ENCODE measurements around the gene ISM2. TPM values are rescaled to one million over a fixed set of nuclear protein-coding genes. Genes with fewer than 3 reads are reported as not detected.

The ISM2 gene
- total RNA-seq, 1 donor from 2014 or later: 0.39 TPM

DNA sequence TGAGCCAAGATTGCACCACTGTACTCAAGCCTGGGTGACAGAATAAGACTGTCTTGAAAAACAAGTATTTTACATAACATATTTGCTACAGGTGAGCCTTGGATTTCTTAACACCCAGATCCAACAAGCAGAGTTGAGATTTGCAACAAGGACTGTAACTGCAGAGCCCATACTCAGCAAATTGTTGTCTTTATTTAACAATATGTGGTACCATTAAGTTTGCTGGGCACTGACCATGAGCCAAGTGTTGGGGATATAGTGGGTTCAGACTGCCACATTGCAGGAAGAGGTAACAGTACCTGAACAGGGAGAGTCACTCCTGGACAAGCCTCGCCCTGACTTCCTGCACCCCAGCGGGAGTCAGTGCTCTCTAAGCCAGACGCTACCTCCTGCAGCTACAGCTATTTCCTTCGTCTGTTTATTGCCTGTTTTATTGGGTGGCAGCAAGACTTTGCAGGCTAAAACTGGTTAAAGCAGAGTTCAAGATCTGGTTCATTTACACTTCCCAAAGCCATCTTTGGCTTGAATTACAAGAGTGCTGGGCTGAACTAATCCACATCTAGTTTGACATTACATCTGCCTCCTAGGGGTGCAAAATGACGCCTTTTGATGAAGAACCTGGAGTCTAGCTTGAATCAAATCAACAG lies 28.3 kb downstream of the ISM2 start:
- no peak for FAIRE-seq
- H3K27me3 Mint-ChIP-seq (ENCODE audit: low read depth, unreplicated experiment): peaks cover 17% of the 10 kb centered on the region

DNA sequence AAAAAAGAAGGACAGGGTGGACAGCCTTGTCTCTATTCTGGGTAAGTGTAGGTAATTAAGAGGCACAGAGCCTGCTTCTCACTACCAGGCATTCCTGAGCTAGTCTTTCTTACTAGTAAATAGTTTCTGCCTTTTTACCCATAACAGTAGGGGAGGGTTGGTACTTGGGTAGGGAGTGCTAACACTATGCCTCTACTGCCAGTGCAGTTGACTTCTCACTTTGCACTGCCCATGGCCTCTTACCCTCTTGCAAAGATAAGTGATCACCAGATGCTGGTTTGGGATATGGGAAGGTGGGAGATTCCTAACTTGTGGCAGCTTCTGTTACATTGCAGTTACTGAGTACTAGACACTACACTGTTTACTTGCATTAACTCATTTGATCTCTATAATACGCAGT lies 29.1 kb downstream of the ISM2 start:
- no peak overlapping the region for H3K4me2 ChIP-seq (ENCODE audit: low read length)
- no peaks in the 10 kb centered on the region for H3K9me3 ChIP-seq (ENCODE audit: insufficient read depth, low read depth, low read length)
- H2AFZ ChIP-seq (ENCODE audit: low read depth, low read length): no peak overlapping the region
- H3K79me2 ChIP-seq (ENCODE audit: insufficient read depth, low read length): no peaks in the 10 kb centered on the region
- FAIRE-seq (no peak), DNase-seq (ENCODE audit: low read depth) (no peak)
- H3K36me3 ChIP-seq (ENCODE audit: insufficient read depth, low read length): peaks cover 40% of the 10 kb centered on the region
- H3K4me3 ChIP-seq (ENCODE audit: insufficient read depth, low read depth, low read length): no peak overlapping the region
- no peak for TF ChIP-seq CTCF (IDR thresholded peaks at IDR 0.05; ENCODE audit: insufficient read depth, low read depth, low read length)
- no peaks in the 10 kb centered on the region for H3K9me3 Mint-ChIP-seq (ENCODE audit: unreplicated experiment)
- H3K27ac ChIP-seq (ENCODE audit: low read depth, low read length): no peak overlapping the region
- no peak overlapping the region for H3K4me3 Mint-ChIP-seq (ENCODE audit: unreplicated experiment)
- H3K27me3 ChIP-seq (ENCODE audit: insufficient read depth, low read length): peaks cover 13% of the 10 kb centered on the region
- H3K27me3 Mint-ChIP-seq (ENCODE audit: low read depth, unreplicated experiment): peaks cover 14% of the 10 kb centered on the region
- H4K20me1 ChIP-seq (ENCODE audit: insufficient read depth, low read length): peaks cover 3% of the 10 kb centered on the region
- H3K9ac ChIP-seq (ENCODE audit: low read length): no peak overlapping the region
- no peaks in the 10 kb centered on the region for H3K4me1 ChIP-seq (ENCODE audit: insufficient read depth, low read length)
- peak overlapping the region; percentile 14 for H3K27ac Mint-ChIP-seq (ENCODE audit: unreplicated experiment)
- no peaks in the 10 kb centered on the region for H3K4me1 Mint-ChIP-seq (ENCODE audit: low read depth, unreplicated experiment)
- H3K36me3 Mint-ChIP-seq (ENCODE audit: low read depth, unreplicated experiment): peaks cover 19% of the 10 kb centered on the region

More for the DNA sequence above, 28.3 kb downstream of the ISM2 start:
- Histone ChIP-seq H3K9me3 (ENCODE audit: insufficient read depth, low read depth, low read length) (no peaks in the 10 kb centered on the region), H3K79me2 (ENCODE audit: insufficient read depth, low read length) (no peaks in the 10 kb centered on the region), H3K4me2 (ENCODE audit: low read length) (no peak overlapping the region), H3K9ac (ENCODE audit: low read length) (no peak overlapping the region), H3K27ac (ENCODE audit: low read depth, low read length) (no peak overlapping the region), H3K4me3 (ENCODE audit: insufficient read depth, low read depth, low read length) (no peak overlapping the region), H2AFZ (ENCODE audit: low read depth, low read length) (no peak overlapping the region), H3K4me1 (ENCODE audit: insufficient read depth, low read length) (no peaks in the 10 kb centered on the region), H3K27me3 (ENCODE audit: insufficient read depth, low read length) (peaks cover 13% of the 10 kb centered on the region), H4K20me1 (ENCODE audit: insufficient read depth, low read length) (peaks cover 3% of the 10 kb centered on the region), H3K36me3 (ENCODE audit: insufficient read depth, low read length) (peaks cover 33% of the 10 kb centered on the region)
- H3K4me3 Mint-ChIP-seq (ENCODE audit: unreplicated experiment): no peak overlapping the region
- DNase-seq (ENCODE audit: low read depth): no peak
- TF ChIP-seq CTCF (IDR thresholded peaks at IDR 0.05; ENCODE audit: insufficient read depth, low read depth, low read length): no peak
- no peak for TF ChIP-seq EZH2 (IDR thresholded peaks at IDR 0.05; ENCODE audit: insufficient read depth, low read length)
- H3K36me3 Mint-ChIP-seq (ENCODE audit: low read depth, unreplicated experiment): peaks cover 16% of the 10 kb centered on the region
- H3K27ac Mint-ChIP-seq (ENCODE audit: unreplicated experiment): no peak overlapping the region
- H3K9me3 Mint-ChIP-seq (ENCODE audit: unreplicated experiment): no peaks in the 10 kb centered on the region
- no peaks in the 10 kb centered on the region for H3K4me1 Mint-ChIP-seq (ENCODE audit: low read depth, unreplicated experiment)

GRCh38 chr14:77469067-77469505 lies 29.5 kb downstream of the ISM2 start:
- Mint-ChIP-seq H3K36me3 (ENCODE audit: low read depth, unreplicated experiment) (peaks cover 19% of the 10 kb centered on the region), H3K4me3 (ENCODE audit: unreplicated experiment) (no peak overlapping the region), H3K9me3 (ENCODE audit: unreplicated experiment) (no peaks in the 10 kb centered on the region), H3K4me1 (ENCODE audit: low read depth, unreplicated experiment) (no peaks in the 10 kb centered on the region), H3K27ac (ENCODE audit: unreplicated experiment) (peak overlapping the region; percentile 14), H3K27me3 (ENCODE audit: low read depth, unreplicated experiment) (peaks cover 10% of the 10 kb centered on the region)
- H3K36me3 ChIP-seq (ENCODE audit: insufficient read depth, low read length): peaks cover 43% of the 10 kb centered on the region
- FAIRE-seq (no peak), DNase-seq (ENCODE audit: low read depth) (no peak)
- H3K4me1 ChIP-seq (ENCODE audit: insufficient read depth, low read length): no peaks in the 10 kb centered on the region
- H3K4me2 ChIP-seq (ENCODE audit: low read length): no peak overlapping the region
- peaks cover 4% of the 10 kb centered on the region for H4K20me1 ChIP-seq (ENCODE audit: insufficient read depth, low read length)
- no peak overlapping the region for H3K4me3 ChIP-seq (ENCODE audit: insufficient read depth, low read depth, low read length)
- no peaks in the 10 kb centered on the region for H3K9me3 ChIP-seq (ENCODE audit: insufficient read depth, low read depth, low read length)
- TF ChIP-seq CTCF (IDR thresholded peaks at IDR 0.05; ENCODE audit: insufficient read depth, low read depth, low read length) (no peak), EZH2 (IDR thresholded peaks at IDR 0.05; ENCODE audit: insufficient read depth, low read length) (no peak)
- H3K79me2 ChIP-seq (ENCODE audit: insufficient read depth, low read length): no peaks in the 10 kb centered on the region
- no peak overlapping the region for H3K27ac ChIP-seq (ENCODE audit: low read depth, low read length)
- no peak overlapping the region for H2AFZ ChIP-seq (ENCODE audit: low read depth, low read length)
- peaks cover 10% of the 10 kb centered on the region for H3K27me3 ChIP-seq (ENCODE audit: insufficient read depth, low read length)
- no peak overlapping the region for H3K9ac ChIP-seq (ENCODE audit: low read length)

All from astrocyte (in vitro differentiated cells and primary cell).